Spleen (tissue), 7 donors: ENCODE data around the gene RHBDF2.
A peak's percentile ranks its signal among the peaks of the same experiment; 100 is the strongest.

Experiments
- CTCF ChIP-seq, 11 experiments: fragments of 200-600 bp in 7 of 11; fragments of 450-650 bp in 4 of 11; sonication (generic) in 4 of 11; IDR thresholded peaks in 8 of 11; conservative IDR thresholded peaks in 3 of 11; 1 replicate in 7 of 11; 2 replicates in 4 of 11; pipeline versions ENCODE4 v1.4.0 to v1.8.0; 2016 to 2021; ENCODE audit warnings: antibody characterized with exemption in 11 of 11, inconsistent platforms in 4 of 11, mild to moderate bottlenecking in 1 of 11
- POLR2A ChIP-seq, 3 donors: fragments of 450-650 bp; IDR thresholded peaks; one replicate each; pipeline ENCODE4 v1.5.1; 2017; ENCODE audit warnings: antibody characterized with exemption in 3 of 3, mild to moderate bottlenecking in 1 of 3
- donor health status: DM: no; HTN: no; CAD: no; lungs with moderate emphysema.
- donor health status: DM: no; HTN: no; CAD: no.
- donor health status: DM: no; HTN: no; CAD: no.

GRCh38 chr17:76527430-76528111 is 26.3 kb upstream of the RHBDF2 start:
- TF ChIP-seq CTCF (IDR thresholded peaks at IDR 0.05 in 8 of 11, conservative IDR thresholded peaks at IDR 0.05 in 3 of 11) (peak in 8 of 11 experiments; percentile 6 to 49 (median 38)), POLR2A (IDR thresholded peaks at IDR 0.05) (no peak)
